Parathyroid adenoma (tissue), 2 donors: ENCODE results near the gene DHCR7.

Source experiments
- H2AFZ ChIP-seq: fragments of 300-600 bp; sonication (generic); one replicate; pipeline ENCODE4 v1.7.0; 2017; ENCODE audit warnings: antibody characterized with exemption, mild to moderate bottlenecking
- H3K27ac ChIP-seq: fragments of 300-600 bp; sonication (generic); one replicate; pipeline ENCODE4 v1.7.0; 2017
- H3K27me3 ChIP-seq: fragments of 300-600 bp; sonication (generic); one replicate; pipeline ENCODE4 v1.7.0; 2017; ENCODE audit warnings: low read length; ENCODE audit not compliant: control insufficient read depth, insufficient read depth
- H3K36me3 ChIP-seq: fragments of 300-600 bp; sonication (generic); one replicate; pipeline ENCODE4 v1.7.0; 2017; ENCODE audit warnings: low read length; ENCODE audit not compliant: control insufficient read depth, insufficient read depth
- H3K4me1 ChIP-seq: fragments of 300-600 bp; sonication (generic); one replicate; pipeline ENCODE4 v1.7.0; 2017; ENCODE audit warnings: control low read depth
- H3K4me2 ChIP-seq: fragments of 300-600 bp; sonication (generic); one replicate; pipeline ENCODE4 v1.7.0; 2017; ENCODE audit warnings: low read length
- H3K4me3 ChIP-seq: fragments of 300-600 bp; sonication (generic); one replicate; pipeline ENCODE4 v1.7.0; 2017; ENCODE audit warnings: low read depth, low read length
- H3K79me2 ChIP-seq: fragments of 300-600 bp; sonication (generic); one replicate; pipeline ENCODE4 v1.7.0; 2017; ENCODE audit warnings: control low read depth
- H3K9ac ChIP-seq: fragments of 300-600 bp; sonication (generic); one replicate; pipeline ENCODE4 v1.7.0; 2017; ENCODE audit warnings: mild to moderate bottlenecking
- H3K9me3 ChIP-seq: fragments of 300-600 bp; sonication (generic); one replicate; pipeline ENCODE4 v1.7.0; 2017; ENCODE audit warnings: low read length; ENCODE audit not compliant: control insufficient read depth
- TF ChIP-seq, protein P1 (sequence below): fragments of 300-600 bp; sonication (generic); IDR thresholded peaks from one replicate; pipeline ENCODE4 v1.7.0; 2017; ENCODE audit warnings: antibody characterized with exemption, mild to moderate bottlenecking
- donor health status: primary hyperparathyroidism.

Gene DHCR7

GRCh38 chr11:71488681-71489270 is 40.6 kb upstream of the DHCR7 start:
- Histone ChIP-seq H3K4me2 (no peak overlapping the region), H3K9ac (no peak overlapping the region), H3K4me1 (no peaks in the 10 kb centered on the region), H3K9me3 (no peaks in the 10 kb centered on the region), H3K4me3 (no peak overlapping the region), H2AFZ (no peak overlapping the region), H3K36me3 (no peaks in the 10 kb centered on the region), H3K27ac (no peak overlapping the region), H3K27me3 (no peaks in the 10 kb centered on the region), H3K79me2 (no peaks in the 10 kb centered on the region)
- TF ChIP-seq, protein P1, sequence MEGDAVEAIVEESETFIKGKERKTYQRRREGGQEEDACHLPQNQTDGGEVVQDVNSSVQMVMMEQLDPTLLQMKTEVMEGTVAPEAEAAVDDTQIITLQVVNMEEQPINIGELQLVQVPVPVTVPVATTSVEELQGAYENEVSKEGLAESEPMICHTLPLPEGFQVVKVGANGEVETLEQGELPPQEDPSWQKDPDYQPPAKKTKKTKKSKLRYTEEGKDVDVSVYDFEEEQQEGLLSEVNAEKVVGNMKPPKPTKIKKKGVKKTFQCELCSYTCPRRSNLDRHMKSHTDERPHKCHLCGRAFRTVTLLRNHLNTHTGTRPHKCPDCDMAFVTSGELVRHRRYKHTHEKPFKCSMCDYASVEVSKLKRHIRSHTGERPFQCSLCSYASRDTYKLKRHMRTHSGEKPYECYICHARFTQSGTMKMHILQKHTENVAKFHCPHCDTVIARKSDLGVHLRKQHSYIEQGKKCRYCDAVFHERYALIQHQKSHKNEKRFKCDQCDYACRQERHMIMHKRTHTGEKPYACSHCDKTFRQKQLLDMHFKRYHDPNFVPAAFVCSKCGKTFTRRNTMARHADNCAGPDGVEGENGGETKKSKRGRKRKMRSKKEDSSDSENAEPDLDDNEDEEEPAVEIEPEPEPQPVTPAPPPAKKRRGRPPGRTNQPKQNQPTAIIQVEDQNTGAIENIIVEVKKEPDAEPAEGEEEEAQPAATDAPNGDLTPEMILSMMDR = no peak

DNA sequence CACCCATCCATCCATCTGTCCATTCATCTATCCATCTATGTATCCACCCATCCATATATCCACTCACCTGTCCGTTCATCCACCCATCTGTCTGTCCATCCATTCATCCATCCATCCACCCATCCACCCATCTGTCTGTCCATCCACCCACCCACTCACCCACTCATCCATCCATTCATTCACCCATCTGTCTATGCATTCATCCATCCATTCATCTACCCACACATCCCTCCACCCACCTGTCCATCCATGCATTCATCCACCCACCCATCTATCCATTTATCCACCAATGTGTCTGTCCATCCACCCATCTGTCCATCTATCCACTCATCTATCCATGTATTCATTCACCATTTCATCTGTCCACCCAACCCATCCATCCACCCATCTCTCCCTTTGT is 38.1 kb upstream of the DHCR7 start:
- TF ChIP-seq, protein P1 = no peak
- H3K4me2 ChIP-seq = no peak overlapping the region
- no peaks in the 10 kb centered on the region for H3K79me2 ChIP-seq
- H3K9ac ChIP-seq = no peak overlapping the region
- no peaks in the 10 kb centered on the region for H3K4me1 ChIP-seq
- no peaks in the 10 kb centered on the region for H3K27me3 ChIP-seq
- no peaks in the 10 kb centered on the region for H3K9me3 ChIP-seq
- H3K27ac ChIP-seq = no peak overlapping the region
- no peak overlapping the region for H2AFZ ChIP-seq
- H3K4me3 ChIP-seq = no peak overlapping the region
- H3K36me3 ChIP-seq = no peaks in the 10 kb centered on the region

DNA sequence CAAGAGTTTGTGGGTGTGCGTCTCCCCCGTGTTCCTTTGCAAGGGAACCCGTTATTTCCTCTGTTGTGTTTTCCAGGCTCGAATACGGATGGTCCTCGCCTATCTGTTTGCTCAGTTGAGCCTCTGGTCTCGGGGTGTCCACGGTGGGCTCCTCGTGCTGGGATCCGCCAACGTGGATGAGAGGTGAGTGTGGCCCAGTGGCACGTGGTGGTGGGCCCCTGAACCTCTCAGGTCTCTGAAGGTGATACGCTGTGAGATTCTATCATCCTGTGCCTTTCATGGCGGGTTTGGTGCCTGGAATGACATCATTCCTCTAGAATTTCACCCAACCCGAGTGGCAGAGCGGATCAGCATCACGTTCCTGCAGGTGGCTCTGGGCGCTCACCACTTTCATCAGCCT is 37.3 kb upstream of the DHCR7 start:
- H3K27ac ChIP-seq = no peak overlapping the region
- H3K27me3 ChIP-seq = no peaks in the 10 kb centered on the region
- H3K4me2 ChIP-seq = no peak overlapping the region
- no peak overlapping the region for H3K4me3 ChIP-seq
- no peaks in the 10 kb centered on the region for H3K9me3 ChIP-seq
- H2AFZ ChIP-seq = no peak overlapping the region
- TF ChIP-seq, protein P1 = no peak
- H3K4me1 ChIP-seq = no peaks in the 10 kb centered on the region
- H3K36me3 ChIP-seq = no peaks in the 10 kb centered on the region
- no peaks in the 10 kb centered on the region for H3K79me2 ChIP-seq
- H3K9ac ChIP-seq = no peak overlapping the region

- Histone ChIP-seq H3K4me3 (no peak overlapping the region), H3K4me1 (no peaks in the 10 kb centered on the region), H3K27ac (no peak overlapping the region), H3K27me3 (no peaks in the 10 kb centered on the region), H2AFZ (no peak overlapping the region), H3K79me2 (no peaks in the 10 kb centered on the region), H3K9ac (no peak overlapping the region), H3K4me2 (no peak overlapping the region), H3K9me3 (no peaks in the 10 kb centered on the region), H3K36me3 (no peaks in the 10 kb centered on the region)
- TF ChIP-seq, protein P1 = no peak
Observed at GRCh38 chr11:71485063-71485399, 36.8 kb upstream of the DHCR7 start.

DNA sequence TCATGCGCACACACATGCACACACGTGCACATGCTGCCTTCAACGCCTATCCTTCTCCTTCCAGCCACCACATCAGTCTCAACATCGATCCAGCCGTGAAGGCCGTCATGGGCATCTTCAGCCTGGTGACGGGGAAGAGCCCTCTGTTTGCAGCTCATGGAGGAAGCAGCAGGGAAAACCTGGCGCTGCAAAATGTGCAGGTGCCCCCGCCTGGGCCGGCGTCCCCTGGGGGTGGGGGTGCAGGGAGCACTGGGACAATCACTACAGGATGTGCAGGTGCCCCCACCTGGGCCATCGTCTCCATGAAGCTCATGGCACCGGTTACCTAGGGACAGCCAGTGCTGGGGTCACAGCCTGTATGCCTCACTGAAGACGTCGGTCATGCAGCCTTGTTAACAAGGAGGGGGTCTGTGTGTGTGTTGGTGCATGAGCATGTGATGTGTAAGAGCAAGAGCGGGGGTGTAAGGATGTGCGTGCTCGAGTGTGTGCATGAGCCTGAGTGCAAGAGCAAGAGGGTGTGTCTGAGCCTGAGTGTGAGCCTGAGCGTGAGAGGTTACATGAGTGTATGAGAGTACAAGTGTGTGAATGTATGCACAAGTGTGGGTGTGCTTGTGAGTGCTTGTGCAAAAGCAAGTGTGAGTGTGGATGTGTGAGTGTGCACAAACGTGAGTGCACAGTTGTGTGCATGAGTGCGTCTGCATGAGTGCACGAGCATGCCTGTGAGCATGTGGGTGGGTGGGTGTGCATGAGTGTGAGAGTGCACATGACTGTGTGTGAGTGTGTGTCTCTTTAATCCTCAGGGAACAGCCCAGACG is 36.3 kb upstream of the DHCR7 start:
- H3K4me1 ChIP-seq = no peaks in the 10 kb centered on the region
- H3K79me2 ChIP-seq = no peaks in the 10 kb centered on the region
- no peaks in the 10 kb centered on the region for H3K9me3 ChIP-seq
- H3K27ac ChIP-seq = no peak overlapping the region
- no peak overlapping the region for H3K4me3 ChIP-seq
- H3K36me3 ChIP-seq = no peaks in the 10 kb centered on the region
- no peak overlapping the region for H3K4me2 ChIP-seq
- H3K9ac ChIP-seq = no peak overlapping the region
- H3K27me3 ChIP-seq = no peaks in the 10 kb centered on the region
- TF ChIP-seq, protein P1 = no peak
- no peak overlapping the region for H2AFZ ChIP-seq
